Measurements from ENCODE around the gene MKLN1. TPM values are rescaled to one million over a fixed set of nuclear protein-coding genes. Genes with fewer than 3 reads are reported as not detected.

MKLN1 gene
- total RNA-seq, 1 donor from 2014 or later = 66.3 TPM

- Mint-ChIP-seq H3K27me3 (ENCODE audit: unreplicated experiment) (no peaks in the 10 kb centered on the region), H3K9me3 (ENCODE audit: unreplicated experiment) (no peaks in the 10 kb centered on the region), H3K4me1 (ENCODE audit: unreplicated experiment) (peaks cover 75% of the 10 kb centered on the region), H3K4me3 (ENCODE audit: unreplicated experiment) (no peak overlapping the region), H3K27ac (ENCODE audit: unreplicated experiment) (peak overlapping the region; percentile 80), H3K36me3 (ENCODE audit: low read depth, unreplicated experiment) (peaks cover 10% of the 10 kb centered on the region)
- DNase-seq (ENCODE audit: low spot score) = no peak
- TF ChIP-seq CTCF (IDR thresholded peaks at IDR 0.05; ENCODE audit: unreplicated experiment) = no peak
Measured at GRCh38 chr7:131522325-131522930, 194.8 kb downstream of the MKLN1 start.

GRCh38 chr7:131524115-131524514 is 196.4 kb downstream of the MKLN1 start:
- H3K27me3 Mint-ChIP-seq (ENCODE audit: unreplicated experiment) = peaks cover 5% of the 10 kb centered on the region
- H3K36me3 Mint-ChIP-seq (ENCODE audit: low read depth, unreplicated experiment) = peaks cover 12% of the 10 kb centered on the region
- H3K4me1 Mint-ChIP-seq (ENCODE audit: unreplicated experiment) = peaks cover 74% of the 10 kb centered on the region
- no peak for DNase-seq (ENCODE audit: low spot score)
- TF ChIP-seq CTCF (IDR thresholded peaks at IDR 0.05; ENCODE audit: unreplicated experiment) = no peak
- no peaks in the 10 kb centered on the region for H3K9me3 Mint-ChIP-seq (ENCODE audit: unreplicated experiment)
- peak overlapping the region; percentile 68 for H3K27ac Mint-ChIP-seq (ENCODE audit: unreplicated experiment)
- peak overlapping the region; percentile 17 for H3K4me3 Mint-ChIP-seq (ENCODE audit: unreplicated experiment)

GRCh38 chr7:131524703-131525102 is 197.0 kb downstream of the MKLN1 start:
- Mint-ChIP-seq H3K36me3 (ENCODE audit: low read depth, unreplicated experiment) (peaks cover 11% of the 10 kb centered on the region), H3K4me3 (ENCODE audit: unreplicated experiment) (no peak overlapping the region), H3K27me3 (ENCODE audit: unreplicated experiment) (peaks cover 7% of the 10 kb centered on the region), H3K9me3 (ENCODE audit: unreplicated experiment) (no peaks in the 10 kb centered on the region), H3K27ac (ENCODE audit: unreplicated experiment) (peak overlapping the region; percentile 68), H3K4me1 (ENCODE audit: unreplicated experiment) (peaks cover 75% of the 10 kb centered on the region)
- DNase-seq (ENCODE audit: low spot score) = no peak
- TF ChIP-seq CTCF (IDR thresholded peaks at IDR 0.05; ENCODE audit: unreplicated experiment) = no peak

- TF ChIP-seq CTCF (IDR thresholded peaks at IDR 0.05; ENCODE audit: unreplicated experiment) = no peak
- Mint-ChIP-seq H3K4me3 (ENCODE audit: unreplicated experiment) (no peak overlapping the region), H3K9me3 (ENCODE audit: unreplicated experiment) (no peaks in the 10 kb centered on the region), H3K27me3 (ENCODE audit: unreplicated experiment) (peaks cover 7% of the 10 kb centered on the region), H3K4me1 (ENCODE audit: unreplicated experiment) (peaks cover 68% of the 10 kb centered on the region), H3K36me3 (ENCODE audit: low read depth, unreplicated experiment) (peaks cover 5% of the 10 kb centered on the region), H3K27ac (ENCODE audit: unreplicated experiment) (peak overlapping the region; percentile 6)
- no peak for DNase-seq (ENCODE audit: low spot score)
Measured at GRCh38 chr7:131525820-131526219, 198.1 kb downstream of the MKLN1 start.

GRCh38 chr7:131527456-131527855 is 199.8 kb downstream of the MKLN1 start:
- Mint-ChIP-seq H3K27me3 (ENCODE audit: unreplicated experiment) (peaks cover 7% of the 10 kb centered on the region), H3K4me1 (ENCODE audit: unreplicated experiment) (peaks cover 67% of the 10 kb centered on the region), H3K27ac (ENCODE audit: unreplicated experiment) (peak overlapping the region; percentile 6), H3K36me3 (ENCODE audit: low read depth, unreplicated experiment) (peaks cover 9% of the 10 kb centered on the region), H3K4me3 (ENCODE audit: unreplicated experiment) (no peak overlapping the region), H3K9me3 (ENCODE audit: unreplicated experiment) (no peaks in the 10 kb centered on the region)
- no peak for DNase-seq (ENCODE audit: low spot score)
- no peak for TF ChIP-seq CTCF (IDR thresholded peaks at IDR 0.05; ENCODE audit: unreplicated experiment)
